ENCODE data around the gene LIPT1. TPM values are rescaled to one million over a fixed set of nuclear protein-coding genes. Genes with fewer than 3 reads are reported as not detected.
"Not testable (repeated sequence)": the region's sequence is repeated elsewhere in the genome, so short reads cannot be mapped to it uniquely, and the experiment has no call there.

Gene LIPT1
- total RNA-seq, 2 donors from 2014 or later = 4.2 to 6.7 TPM

- Mint-ChIP-seq H3K27me3 (no peaks in the 10 kb centered on the region), H3K4me3 (no peak overlapping the region), H3K27ac (peak overlapping the region in 1 of 2 donors; percentile 22), H3K9me3 (no peaks in the 10 kb centered on the region), H3K36me3 (peaks cover 23% of the 10 kb centered on the region), H3K4me1 (ENCODE audit: low read depth in 2 of 2) (peaks cover 8 to 13% of the 10 kb centered on the region in 2 donors)
- no peak for DNase-seq (ENCODE audit: low spot score)
- no peak for ATAC-seq
Measured at GRCh38 chr2:99188357-99188756, 33.6 kb downstream of the LIPT1 start.

GRCh38 chr2:99190548-99190947 lies 35.8 kb downstream of the LIPT1 start:
- no peaks in the 10 kb centered on the region for H3K9me3 Mint-ChIP-seq
- no peaks in the 10 kb centered on the region for H3K27me3 Mint-ChIP-seq
- ATAC-seq = no peak
- H3K4me1 Mint-ChIP-seq (ENCODE audit: low read depth in 2 of 2) = peaks cover 8 to 10% of the 10 kb centered on the region in 2 donors
- no peak overlapping the region for H3K4me3 Mint-ChIP-seq
- no peak for DNase-seq (ENCODE audit: low spot score)
- peaks cover 29% of the 10 kb centered on the region for H3K36me3 Mint-ChIP-seq
- H3K27ac Mint-ChIP-seq = no peak overlapping the region

GRCh38 chr2:99192364-99192763 lies 37.6 kb downstream of the LIPT1 start:
- not testable (repeated sequence) for H3K27ac Mint-ChIP-seq; DNase-seq (ENCODE audit: low spot score); H3K27me3 Mint-ChIP-seq; H3K4me3 Mint-ChIP-seq; ATAC-seq; H3K9me3 Mint-ChIP-seq
- peaks cover 29% of the 10 kb centered on the region for H3K36me3 Mint-ChIP-seq
- peaks cover 8 to 10% of the 10 kb centered on the region in 2 donors for H3K4me1 Mint-ChIP-seq (ENCODE audit: low read depth in 2 of 2)

GRCh38 chr2:99198103-99198841 lies 43.5 kb downstream of the LIPT1 start:
- ATAC-seq = no peak
- H3K27me3 Mint-ChIP-seq = no peaks in the 10 kb centered on the region
- H3K4me1 Mint-ChIP-seq (ENCODE audit: low read depth in 2 of 2) = peaks cover 0 to 3% of the 10 kb centered on the region in 2 donors
- no peak overlapping the region for H3K27ac Mint-ChIP-seq
- no peaks in the 10 kb centered on the region for H3K9me3 Mint-ChIP-seq
- H3K36me3 Mint-ChIP-seq = peaks cover 5% of the 10 kb centered on the region
- H3K4me3 Mint-ChIP-seq = no peak overlapping the region
- no peak for DNase-seq (ENCODE audit: low spot score)

DNA sequence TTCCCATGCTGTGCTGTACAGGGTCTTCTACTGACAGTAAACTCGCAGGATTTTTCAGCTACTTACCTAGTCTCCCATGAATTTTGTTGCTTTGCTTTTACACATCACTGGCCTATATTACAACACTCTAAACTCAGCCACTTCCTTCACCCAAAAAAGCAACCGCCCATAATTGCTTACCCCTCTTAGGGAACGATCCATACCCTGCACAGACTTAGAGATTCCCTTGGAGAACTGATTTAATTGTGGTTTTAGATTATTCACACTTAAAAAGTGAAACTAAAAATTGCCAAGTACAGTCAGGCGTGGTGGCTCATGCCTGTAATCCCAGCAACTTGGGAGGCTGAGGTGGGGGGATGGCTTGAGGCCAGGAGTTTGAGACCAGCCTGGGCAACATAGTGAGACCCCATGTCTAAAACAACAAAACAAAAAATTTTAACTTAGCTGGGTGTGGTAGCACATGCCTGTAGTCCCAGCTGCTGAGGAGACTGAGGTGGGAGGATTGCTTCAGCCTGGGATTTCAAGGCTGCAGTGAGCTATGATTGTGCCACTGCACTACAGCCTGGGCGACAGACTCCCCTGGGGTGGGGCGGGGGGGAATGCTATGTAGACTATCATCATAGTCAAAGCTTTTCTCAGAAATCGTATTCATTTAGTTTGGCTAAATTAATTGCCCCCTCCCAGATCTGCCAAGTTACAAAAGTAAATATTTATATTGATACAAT lies 45.5 kb downstream of the LIPT1 start:
- ATAC-seq (no peak), DNase-seq (ENCODE audit: low spot score) (no peak)
- Mint-ChIP-seq H3K36me3 (no peaks in the 10 kb centered on the region), H3K27ac (no peak overlapping the region), H3K4me1 (ENCODE audit: low read depth in 2 of 2) (peaks cover 0 to 3% of the 10 kb centered on the region in 2 donors), H3K4me3 (no peak overlapping the region), H3K9me3 (no peaks in the 10 kb centered on the region), H3K27me3 (no peaks in the 10 kb centered on the region)

- Mint-ChIP-seq H3K27me3 (no peaks in the 10 kb centered on the region), H3K36me3 (peaks cover 6% of the 10 kb centered on the region), H3K27ac (no peak overlapping the region), H3K9me3 (no peaks in the 10 kb centered on the region), H3K4me1 (ENCODE audit: low read depth in 2 of 2) (peaks cover 0 to 3% of the 10 kb centered on the region in 2 donors), H3K4me3 (no peak overlapping the region)
- ATAC-seq = no peak
- DNase-seq (ENCODE audit: low spot score) = no peak
Measured at GRCh38 chr2:99201959-99202678, 47.4 kb downstream of the LIPT1 start.

DNA sequence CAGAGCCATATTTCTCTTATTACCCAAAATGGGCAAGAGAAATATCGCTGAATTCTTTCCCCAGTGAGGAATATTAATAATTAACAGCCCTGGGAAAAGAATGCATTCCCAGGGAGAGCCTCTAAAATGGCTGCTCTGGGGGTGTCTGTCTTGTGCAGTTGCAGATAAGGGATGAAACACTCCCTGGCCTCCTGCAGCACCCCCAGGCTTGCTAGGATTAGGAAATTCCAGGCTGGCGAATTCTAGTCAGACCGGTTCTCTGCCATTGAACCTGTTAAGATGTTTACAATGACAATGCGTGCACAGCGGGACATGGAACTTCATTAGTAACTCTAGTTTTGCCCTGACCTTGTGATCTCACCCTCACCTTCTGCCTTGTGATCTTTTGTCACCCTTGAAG lies 50.7 kb downstream of the LIPT1 start:
- no peak for DNase-seq (ENCODE audit: low spot score)
- ATAC-seq = no peak
- no peak overlapping the region for H3K4me3 Mint-ChIP-seq
- peaks cover 0 to 4% of the 10 kb centered on the region in 2 donors for H3K4me1 Mint-ChIP-seq (ENCODE audit: low read depth in 2 of 2)
- peaks cover 22% of the 10 kb centered on the region for H3K36me3 Mint-ChIP-seq
- H3K9me3 Mint-ChIP-seq = no peaks in the 10 kb centered on the region
- H3K27me3 Mint-ChIP-seq = no peaks in the 10 kb centered on the region
- no peak overlapping the region for H3K27ac Mint-ChIP-seq

Other genes starting within 250 kb of the LIPT1 start
- gene CRACDL, start 218.7 kb upstream of the LIPT1 start, total RNA-seq = under 1 TPM in 1 of 2 donors, not detected in 1; 0.22 TPM
- gene C2orf15, start 13.3 kb upstream of the LIPT1 start, total RNA-seq = not detected
- 1 to 10 TPM; 7.9 to 8.6 TPM for gene TSGA10, start within 50 bp of the LIPT1 start, total RNA-seq
- 10 to 100 TPM; 36.1 to 44.2 TPM for gene MITD1, start 26.1 kb downstream of the LIPT1 start, total RNA-seq
- gene MRPL30, start 26.2 kb downstream of the LIPT1 start, total RNA-seq = 10 to 100 TPM; 19.3 to 22.4 TPM
- not detected for gene LYG2, start 100.7 kb downstream of the LIPT1 start, total RNA-seq
- gene LYG1, start 146.2 kb downstream of the LIPT1 start, total RNA-seq = 1 to 10 TPM; 1.8 to 3.0 TPM
- gene TXNDC9, start 181.4 kb downstream of the LIPT1 start, total RNA-seq = 10 to 100 TPM; 28.9 to 40.1 TPM
- gene EIF5B, start 182.4 kb downstream of the LIPT1 start, total RNA-seq = 10 to 100 TPM; 64.7 to 82.6 TPM

All from natural killer cell treated with Interleukin-12 subunit alpha and Interleukin-12 subunit beta and Interleukin-15 and Interleukin-18, amount 100 ng/mL, for 72 hours (primary cell).